ENCODE measurements around the gene DUSP1.

- TF ChIP-seq EZH2 (IDR thresholded peaks at IDR 0.05; ENCODE audit: borderline replicate concordance, low read depth, low read length, severe bottlenecking) (no peak), CTCF (IDR thresholded peaks at IDR 0.05; ENCODE audit: extremely low read depth in 1 of 2, insufficient read depth in 1 of 2, low read depth in 1 of 2, low read length in 2 of 2) (no peak), POLR2A (IDR thresholded peaks at IDR 0.05; ENCODE audit: low read depth, low read length) (no peak), JUN (IDR thresholded peaks at IDR 0.05; ENCODE audit: borderline replicate concordance, insufficient read depth, insufficient read length, low read depth) (no peak), POLR2AphosphoS5 (IDR thresholded peaks at IDR 0.05; ENCODE audit: insufficient read depth, low read depth, low read length) (no peak), MYC (IDR thresholded peaks at IDR 0.05; ENCODE audit: low read depth, low read length) (no peak), FOS (IDR thresholded peaks at IDR 0.05; ENCODE audit: borderline replicate concordance, insufficient read depth, low read length) (no peak)
- TF ChIP-seq, protein P1, sequence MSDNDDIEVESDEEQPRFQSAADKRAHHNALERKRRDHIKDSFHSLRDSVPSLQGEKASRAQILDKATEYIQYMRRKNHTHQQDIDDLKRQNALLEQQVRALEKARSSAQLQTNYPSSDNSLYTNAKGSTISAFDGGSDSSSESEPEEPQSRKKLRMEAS (IDR thresholded peaks at IDR 0.05; ENCODE audit: insufficient read depth, insufficient read length) = no peak
Measured at GRCh38 chr5:172749076-172749475, 21.9 kb downstream of the DUSP1 start.
